K562 (cell line): ENCODE results near the gene CEACAM21. TPM values are rescaled to one million over a fixed set of nuclear protein-coding genes. Genes with fewer than 3 reads are reported as not detected.

Source experiments
- CBX8 ChIP-seq: fragments of 200-600 bp; sonication (generic); IDR thresholded peaks from 2 replicates; pipeline ENCODE4 v1.6.1; 2012; ENCODE audit warnings: borderline replicate concordance, mixed run types, low read depth, mild to moderate bottlenecking, moderate library complexity, mixed read lengths, low read length, control low read depth, inconsistent platforms; ENCODE audit not compliant: poor library complexity, severe bottlenecking; ENCODE audit errors: extremely low read depth
- E2F4 ChIP-seq: sonication (generic); formaldehyde crosslinking; IDR thresholded peaks from 2 replicates; pipeline ENCODE4 v1.8.0; 2022; ENCODE audit warnings: mild to moderate bottlenecking, low read depth, missing genetic modification reagents
- EHMT2 ChIP-seq: fragments of 450-650 bp; IDR thresholded peaks from 2 replicates; pipeline ENCODE4 v1.6.1; 2018; ENCODE audit warnings: antibody characterized with exemption
- KLF1 ChIP-seq: fragments of 450-650 bp; IDR thresholded peaks from 2 replicates; pipeline ENCODE4 v1.6.1; 2016; ENCODE audit warnings: missing genetic modification characterization, missing compliant biosample characterization
- MYC ChIP-seq, 2 experiments: fragments of 250-450 bp in 1 of 2; sonication (Bioruptor Pico) in 1 of 2; IDR thresholded peaks; 2 replicates each; pipeline versions ENCODE4 v1.5.1 to v1.6.1; 2012 to 2021; ENCODE audit warnings: low read depth in 2 of 2, borderline replicate concordance in 1 of 2, improper control_type of control experiment in 1 of 2, low read length in 1 of 2, mild to moderate bottlenecking in 1 of 2, moderate library complexity in 1 of 2
- NR2C1 ChIP-seq, 2 experiments: fragments of 450-650 bp; IDR thresholded peaks; 2 replicates each; pipeline ENCODE4 v1.6.1; 2017; ENCODE audit warnings: mild to moderate bottlenecking in 2 of 2, antibody characterized with exemption in 1 of 2, inconsistent platforms in 1 of 2, missing compliant biosample characterization in 1 of 2, missing genetic modification characterization in 1 of 2
- REST ChIP-seq, 2 experiments: fragments of 450-650 bp; formaldehyde crosslinking in 1 of 2; IDR thresholded peaks; 2 replicates each; pipeline versions ENCODE4 v1.4.0 to v1.6.1; 2014 to 2020; ENCODE audit warnings: mild to moderate bottlenecking in 2 of 2, borderline replicate concordance in 1 of 2, low read depth in 1 of 2
- RFX7 ChIP-seq: fragments of 250-450 bp; sonication (Bioruptor Pico); IDR thresholded peaks from 2 replicates; pipeline ENCODE4 v1.5.1; 2021; ENCODE audit warnings: mild to moderate bottlenecking
- SMAD3 ChIP-seq: fragments of 450-650 bp; formaldehyde crosslinking; conservative IDR thresholded peaks from 2 replicates; pipeline ENCODE4 v1.4.0; 2020; ENCODE audit warnings: mild to moderate bottlenecking
- SMARCE1 ChIP-seq: fragments of 450-650 bp; IDR thresholded peaks from 2 replicates; pipeline ENCODE4 v1.7.1; 2016; ENCODE audit warnings: mild to moderate bottlenecking
- SREBF1 ChIP-seq: fragments of 150-350 bp; IDR thresholded peaks from 2 replicates; pipeline ENCODE4 v1.6.1; 2014; ENCODE audit warnings: antibody characterized with exemption, low read depth, low read length, borderline replicate concordance
- SREBF2 ChIP-seq: sonication (generic); formaldehyde crosslinking; IDR thresholded peaks from 2 replicates; pipeline ENCODE4 v1.4.0; 2020; ENCODE audit warnings: mild to moderate bottlenecking, missing genetic modification reagents
- YY1 ChIP-seq, 3 experiments: IDR thresholded peaks; 2 replicates each; pipeline ENCODE4 v1.6.1; 2011; ENCODE audit warnings: low read length in 2 of 3, mild to moderate bottlenecking in 2 of 3, moderate library complexity in 2 of 3, borderline replicate concordance in 1 of 3, control low read depth in 1 of 3, low read depth in 1 of 3; ENCODE audit not compliant: insufficient read depth in 3 of 3, insufficient replicate concordance in 2 of 3, control insufficient read depth in 1 of 3, insufficient read length in 1 of 3; ENCODE audit errors: extremely low read depth in 1 of 3
- ZKSCAN1 ChIP-seq: fragments of 150-350 bp; IDR thresholded peaks from 2 replicates; pipeline ENCODE4 v1.6.1; 2016; ENCODE audit warnings: low read depth, low read length
- ZNF143 ChIP-seq: sonication (generic); formaldehyde crosslinking; IDR thresholded peaks from 2 replicates; pipeline ENCODE4 v1.9.0; 2022; ENCODE audit warnings: mild to moderate bottlenecking, missing genetic modification reagents
- ZNF444 ChIP-seq: fragments of 250-450 bp; sonication (Bioruptor Pico); IDR thresholded peaks from 2 replicates; pipeline ENCODE4 v1.4.0; 2020; ENCODE audit warnings: mild to moderate bottlenecking, moderate library complexity
- ZNF584 ChIP-seq: fragments of 200-800 bp; sonication (Bioruptor generic); IDR thresholded peaks from 2 replicates; pipeline ENCODE4 v1.6.1; 2016; ENCODE audit warnings: low read depth, mild to moderate bottlenecking, missing genetic modification characterization, missing compliant biosample characterization
- ZNF778 ChIP-seq: fragments of 450-650 bp; formaldehyde crosslinking; IDR thresholded peaks from 2 replicates; pipeline ENCODE4 v1.4.0; 2020; ENCODE audit warnings: mild to moderate bottlenecking, moderate library complexity
- polyA plus RNA-seq, 8 experiments: library from polyadenylated mRNA; depleted of rRNA in 4 of 8; stranded (reverse) in 5 of 8; unstranded in 3 of 8; fragments of >200 nt; fragmentation: Nextera tagmentation in 2 of 8; fragmentation: Illumina TruSeq in 1 of 8; extraction: Ambion mirVana in 2 of 8; extraction: Trizol in 1 of 8; gene quantifications; 2 replicates each; pipeline versions ENCODE4 v1.2.1 to v1.2.3, GENCODE V29; 2011 to 2014; ENCODE audit warnings: inconsistent platforms in 1 of 8, missing spikeins in 1 of 8
- total RNA-seq, 7 experiments: library from RNA; depleted of rRNA in 6 of 7; stranded (reverse); fragments of >200 nt in 6 of 7; fragmentation: Illumina TruSeq in 2 of 7; extraction: Trizol in 2 of 7; gene quantifications; 2 replicates each; pipeline versions ENCODE4 v1.2.1 to v1.2.3, GENCODE V29; 2011 to 2021; ENCODE audit warnings: low replicate concordance in 1 of 7

CEACAM21 gene
- total and polyA plus RNA-seq, 9 of the 15 experiments (the other 6 are each of a cell fraction or from before 2014, with no cell fraction given): 0.06 to 0.40 (median 0.18) TPM; not detected in 1

GRCh38 chr19:41597600-41598041 lies 21.7 kb downstream of the CEACAM21 start (continued):
- TF ChIP-seq KLF1 (tag) (no peak), SMAD3 (CRISPR knock-in tag) (no peak), NR2C1 (IDR thresholded peaks at IDR 0.05) (no peak), NR2C1 (tag; IDR thresholded peaks at IDR 0.05) (no peak), ZNF444 (no peak), ZNF778 (CRISPR knock-in tag) (no peak), E2F4 (no peak), YY1 (IDR thresholded peaks at IDR 0.05; ENCODE audit: borderline replicate concordance in 1 of 3, control insufficient read depth in 1 of 3, extremely low read depth in 1 of 3, insufficient read depth in 3 of 3, insufficient read length in 1 of 3, insufficient replicate concordance in 2 of 3, low read depth in 1 of 3, low read length in 2 of 3) (no peak), SREBF2 (no peak), ZNF143 (no peak), SREBF1 (no peak), CBX8 (no peak), SMARCE1 (no peak), ZKSCAN1 (no peak), ZNF584 (CRISPR knock-in tag) (no peak), REST (IDR thresholded peaks at IDR 0.05; ENCODE audit: borderline replicate concordance) (peak; percentile 30; the same call in 1 of the 2 replicates), REST (CRISPR knock-in tag; IDR thresholded peaks at IDR 0.05; ENCODE audit: low read depth) (no peak), MYC (IDR thresholded peaks at IDR 0.05; ENCODE audit: low read depth, low read length) (peak; percentile 18; the same call in 1 of the 2 replicates), MYC (CRISPR knock-in tag; IDR thresholded peaks at IDR 0.05; ENCODE audit: borderline replicate concordance, low read depth) (no peak), EHMT2 (0 out of 2 replicates have a peak, but pooled peaks have one; percentile 22), RFX7 (CRISPR knock-in tag) (no peak)
